K562 (cell line): Measurements from ENCODE around the gene TMEM237. TPM values are rescaled to one million over a fixed set of nuclear protein-coding genes. Genes with fewer than 3 reads are reported as not detected.
A peak's percentile ranks its signal among the peaks of the same experiment; 100 is the strongest.

Source experiments
- ATF1 ChIP-seq, 2 experiments: fragments of 450-650 bp in 1 of 2; IDR thresholded peaks; 2 replicates each; pipeline ENCODE4 v1.6.1; 2016; ENCODE audit warnings: missing compliant biosample characterization in 1 of 2, missing genetic modification characterization in 1 of 2
- BCL6 ChIP-seq: fragments of 250-450 bp; sonication (Bioruptor Pico); IDR thresholded peaks from 2 replicates; pipeline ENCODE4 v1.4.0; 2020
- BRD9 ChIP-seq: fragments of 450-650 bp; IDR thresholded peaks from 2 replicates; pipeline ENCODE4 v1.6.1; 2018; ENCODE audit warnings: low read depth; ENCODE audit not compliant: partially characterized antibody
- CC2D1A ChIP-seq: fragments of 450-650 bp; IDR thresholded peaks from 2 replicates; pipeline ENCODE4 v1.6.1; 2017; ENCODE audit warnings: mild to moderate bottlenecking
- CHD4 ChIP-seq: fragments of 200-600 bp; sonication (generic); IDR thresholded peaks from 3 replicates; pipeline ENCODE4 v1.6.1; 2012; ENCODE audit warnings: low read depth, mild to moderate bottlenecking, mixed read lengths, low read length, inconsistent platforms; ENCODE audit not compliant: insufficient read depth, insufficient replicate concordance, poor library complexity, severe bottlenecking
- GTF2F1 ChIP-seq: IDR thresholded peaks from 2 replicates; pipeline ENCODE4 v1.6.1; 2011; ENCODE audit warnings: low read depth, low read length, improper control_type of control experiment
- HDAC1 ChIP-seq, 2 experiments: fragments of 450-650 bp; IDR thresholded peaks; 2 replicates each; pipeline ENCODE4 v1.6.1; 2016 to 2017; ENCODE audit warnings: inconsistent platforms in 1 of 2, mild to moderate bottlenecking in 1 of 2, moderate library complexity in 1 of 2
- KDM2B ChIP-seq: fragments of 250-450 bp; sonication (Bioruptor Pico); IDR thresholded peaks from 2 replicates; pipeline ENCODE4 v1.8.0; 2021; ENCODE audit warnings: mild to moderate bottlenecking, moderate library complexity
- KLF13 ChIP-seq: fragments of 450-650 bp; IDR thresholded peaks from 2 replicates; pipeline ENCODE4 v1.6.1; 2016; ENCODE audit warnings: missing genetic modification characterization, low read depth, mild to moderate bottlenecking, missing compliant biosample characterization, moderate library complexity, borderline replicate concordance
- NFE2 ChIP-seq: IDR thresholded peaks from 2 replicates; pipeline ENCODE4 v1.6.1; 2014; ENCODE audit warnings: antibody characterized with exemption, low read depth
- PHB ChIP-seq: fragments of 250-450 bp; sonication (Bioruptor Pico); IDR thresholded peaks from 2 replicates; pipeline ENCODE4 v1.5.0; 2021
- POLR2A ChIP-seq: fragments of 450-650 bp; conservative IDR thresholded peaks from 2 replicates; pipeline ENCODE4 v1.6.1; 2016
- PTRF ChIP-seq: fragments of 450-650 bp; IDR thresholded peaks from 2 replicates; pipeline ENCODE4 v1.6.1; 2016; ENCODE audit warnings: mild to moderate bottlenecking, missing genetic modification characterization, missing compliant biosample characterization
- RNF2 ChIP-seq: sonication (generic); IDR thresholded peaks from 2 replicates; pipeline ENCODE4 v1.6.1; 2016
- SRSF1 ChIP-seq: fragments of 200-400 bp; formaldehyde crosslinking; IDR thresholded peaks from 2 replicates; pipeline ENCODE4 v1.6.1; 2017; ENCODE audit warnings: mild to moderate bottlenecking, low read depth, low read length, moderate library complexity
- TBL1XR1 ChIP-seq, 2 experiments: IDR thresholded peaks; 2 replicates each; pipeline ENCODE4 v1.6.1; 2012; ENCODE audit warnings: improper control_type of control experiment in 2 of 2, low read length in 2 of 2, mild to moderate bottlenecking in 1 of 2
- ZFPM2 ChIP-seq: fragments of 250-450 bp; sonication (Bioruptor Pico); IDR thresholded peaks from 2 replicates; pipeline ENCODE4 v1.5.1; 2022; ENCODE audit warnings: mild to moderate bottlenecking
- polyA plus RNA-seq, 8 experiments: library from polyadenylated mRNA; depleted of rRNA in 4 of 8; stranded (reverse) in 5 of 8; unstranded in 3 of 8; fragments of >200 nt; fragmentation: Nextera tagmentation in 2 of 8; fragmentation: Illumina TruSeq in 1 of 8; extraction: Ambion mirVana in 2 of 8; extraction: Trizol in 1 of 8; gene quantifications; 2 replicates each; pipeline versions ENCODE4 v1.2.1 to v1.2.3, GENCODE V29; 2011 to 2014; ENCODE audit warnings: inconsistent platforms in 1 of 8, missing spikeins in 1 of 8
- total RNA-seq, 7 experiments: library from RNA; depleted of rRNA in 6 of 7; stranded (reverse); fragments of >200 nt in 6 of 7; fragmentation: Illumina TruSeq in 2 of 7; extraction: Trizol in 2 of 7; gene quantifications; 2 replicates each; pipeline versions ENCODE4 v1.2.1 to v1.2.3, GENCODE V29; 2011 to 2021; ENCODE audit warnings: low replicate concordance in 1 of 7
- TF ChIP-seq, protein P1 (sequence below): fragments of 250-450 bp; sonication (Bioruptor Pico); IDR thresholded peaks from 2 replicates; pipeline ENCODE4 v1.8.0; 2021; ENCODE audit warnings: borderline replicate concordance, mild to moderate bottlenecking, moderate library complexity; ENCODE audit not compliant: poor library complexity, severe bottlenecking
- TF ChIP-seq, protein P2 (sequence below): sonication (generic); formaldehyde crosslinking; IDR thresholded peaks from 2 replicates; pipeline ENCODE4 v1.8.0; 2022; ENCODE audit warnings: mild to moderate bottlenecking, missing genetic modification reagents
- TF ChIP-seq, protein P3 (sequence below): fragments of 250-450 bp; sonication (Bioruptor Pico); IDR thresholded peaks from 2 replicates; pipeline ENCODE4 v1.8.0; 2021; ENCODE audit warnings: moderate library complexity, mild to moderate bottlenecking, inconsistent platforms
- TF ChIP-seq, protein P4 (sequence below): fragments of 450-650 bp; IDR thresholded peaks from 2 replicates; pipeline ENCODE4 v1.6.1; 2017; ENCODE audit warnings: antibody characterized with exemption

TMEM237 gene
- total and polyA plus RNA-seq, 9 of the 15 experiments (the other 6 are each of a cell fraction or from before 2014, with no cell fraction given) = 6.2 to 25.6 (median 17.9) TPM

DNA sequence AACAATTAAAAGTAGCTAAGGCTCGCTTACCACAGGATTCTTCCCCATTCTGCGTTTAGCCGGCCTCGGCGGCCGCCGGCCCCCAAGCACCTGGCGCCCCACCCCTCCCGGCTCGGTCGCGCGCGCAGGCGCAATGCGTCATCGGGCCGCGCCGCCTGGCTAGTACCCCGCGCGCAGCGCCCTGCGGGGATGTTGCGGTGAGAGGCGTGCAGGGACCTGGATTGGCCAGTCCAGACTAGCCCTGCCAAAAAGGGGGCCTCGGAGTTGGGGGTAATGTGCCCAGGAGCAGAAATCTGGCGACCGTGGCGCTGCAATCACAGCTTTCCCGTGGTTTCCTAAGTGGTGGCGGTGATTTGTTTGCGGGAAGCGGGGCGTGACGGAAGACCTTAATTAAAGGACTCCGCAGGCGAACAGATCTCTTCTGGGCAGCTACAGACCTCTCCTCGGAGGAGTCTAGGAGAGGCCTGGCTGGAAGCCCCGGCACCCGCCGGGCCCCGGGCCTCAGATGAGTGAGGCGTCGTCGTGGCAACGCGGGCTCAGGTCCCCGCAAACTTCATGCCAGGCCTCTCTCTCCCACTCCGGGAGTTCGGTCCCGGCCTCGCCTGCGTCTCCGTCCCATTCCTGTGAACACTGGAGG lies 606 bp downstream of the TMEM237 start (continued):
- TF ChIP-seq, protein P1, sequence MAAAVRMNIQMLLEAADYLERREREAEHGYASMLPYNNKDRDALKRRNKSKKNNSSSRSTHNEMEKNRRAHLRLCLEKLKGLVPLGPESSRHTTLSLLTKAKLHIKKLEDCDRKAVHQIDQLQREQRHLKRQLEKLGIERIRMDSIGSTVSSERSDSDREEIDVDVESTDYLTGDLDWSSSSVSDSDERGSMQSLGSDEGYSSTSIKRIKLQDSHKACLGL (CRISPR knock-in tag) = no peak
- no peak for TF ChIP-seq PTRF
- no peak for TF ChIP-seq KLF13 (tag)
- no peak for TF ChIP-seq SRSF1
- TF ChIP-seq BRD9 = no peak
- TF ChIP-seq, protein P2, sequence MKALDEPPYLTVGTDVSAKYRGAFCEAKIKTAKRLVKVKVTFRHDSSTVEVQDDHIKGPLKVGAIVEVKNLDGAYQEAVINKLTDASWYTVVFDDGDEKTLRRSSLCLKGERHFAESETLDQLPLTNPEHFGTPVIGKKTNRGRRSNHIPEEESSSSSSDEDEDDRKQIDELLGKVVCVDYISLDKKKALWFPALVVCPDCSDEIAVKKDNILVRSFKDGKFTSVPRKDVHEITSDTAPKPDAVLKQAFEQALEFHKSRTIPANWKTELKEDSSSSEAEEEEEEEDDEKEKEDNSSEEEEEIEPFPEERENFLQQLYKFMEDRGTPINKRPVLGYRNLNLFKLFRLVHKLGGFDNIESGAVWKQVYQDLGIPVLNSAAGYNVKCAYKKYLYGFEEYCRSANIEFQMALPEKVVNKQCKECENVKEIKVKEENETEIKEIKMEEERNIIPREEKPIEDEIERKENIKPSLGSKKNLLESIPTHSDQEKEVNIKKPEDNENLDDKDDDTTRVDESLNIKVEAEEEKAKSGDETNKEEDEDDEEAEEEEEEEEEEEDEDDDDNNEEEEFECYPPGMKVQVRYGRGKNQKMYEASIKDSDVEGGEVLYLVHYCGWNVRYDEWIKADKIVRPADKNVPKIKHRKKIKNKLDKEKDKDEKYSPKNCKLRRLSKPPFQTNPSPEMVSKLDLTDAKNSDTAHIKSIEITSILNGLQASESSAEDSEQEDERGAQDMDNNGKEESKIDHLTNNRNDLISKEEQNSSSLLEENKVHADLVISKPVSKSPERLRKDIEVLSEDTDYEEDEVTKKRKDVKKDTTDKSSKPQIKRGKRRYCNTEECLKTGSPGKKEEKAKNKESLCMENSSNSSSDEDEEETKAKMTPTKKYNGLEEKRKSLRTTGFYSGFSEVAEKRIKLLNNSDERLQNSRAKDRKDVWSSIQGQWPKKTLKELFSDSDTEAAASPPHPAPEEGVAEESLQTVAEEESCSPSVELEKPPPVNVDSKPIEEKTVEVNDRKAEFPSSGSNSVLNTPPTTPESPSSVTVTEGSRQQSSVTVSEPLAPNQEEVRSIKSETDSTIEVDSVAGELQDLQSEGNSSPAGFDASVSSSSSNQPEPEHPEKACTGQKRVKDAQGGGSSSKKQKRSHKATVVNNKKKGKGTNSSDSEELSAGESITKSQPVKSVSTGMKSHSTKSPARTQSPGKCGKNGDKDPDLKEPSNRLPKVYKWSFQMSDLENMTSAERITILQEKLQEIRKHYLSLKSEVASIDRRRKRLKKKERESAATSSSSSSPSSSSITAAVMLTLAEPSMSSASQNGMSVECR (CRISPR knock-in tag) = peak; percentile 63
- TF ChIP-seq NFE2 = no peak
- no peak for TF ChIP-seq BCL6 (CRISPR knock-in tag)
- no peak for TF ChIP-seq ZFPM2
- no peak for TF ChIP-seq PHB (CRISPR knock-in tag)
- TF ChIP-seq GTF2F1 = no peak
- TF ChIP-seq, protein P3, sequence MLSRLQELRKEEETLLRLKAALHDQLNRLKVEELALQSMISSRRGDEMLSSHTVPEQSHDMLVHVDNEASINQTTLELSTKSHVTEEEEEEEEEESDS (CRISPR knock-in tag) = no peak
- peak; percentile 85 for TF ChIP-seq ATF1 (CRISPR knock-in tag; IDR thresholded peaks at IDR 0.05)
- TF ChIP-seq ATF1 (tag; IDR thresholded peaks at IDR 0.05) = peak; percentile 98
- peak in 1 of 2 experiments; percentile 88; a peak in 2 of 4 replicates for TF ChIP-seq HDAC1 (IDR thresholded peaks at IDR 0.05)
- TF ChIP-seq POLR2A = peak; percentile 77
- TF ChIP-seq, protein P4, sequence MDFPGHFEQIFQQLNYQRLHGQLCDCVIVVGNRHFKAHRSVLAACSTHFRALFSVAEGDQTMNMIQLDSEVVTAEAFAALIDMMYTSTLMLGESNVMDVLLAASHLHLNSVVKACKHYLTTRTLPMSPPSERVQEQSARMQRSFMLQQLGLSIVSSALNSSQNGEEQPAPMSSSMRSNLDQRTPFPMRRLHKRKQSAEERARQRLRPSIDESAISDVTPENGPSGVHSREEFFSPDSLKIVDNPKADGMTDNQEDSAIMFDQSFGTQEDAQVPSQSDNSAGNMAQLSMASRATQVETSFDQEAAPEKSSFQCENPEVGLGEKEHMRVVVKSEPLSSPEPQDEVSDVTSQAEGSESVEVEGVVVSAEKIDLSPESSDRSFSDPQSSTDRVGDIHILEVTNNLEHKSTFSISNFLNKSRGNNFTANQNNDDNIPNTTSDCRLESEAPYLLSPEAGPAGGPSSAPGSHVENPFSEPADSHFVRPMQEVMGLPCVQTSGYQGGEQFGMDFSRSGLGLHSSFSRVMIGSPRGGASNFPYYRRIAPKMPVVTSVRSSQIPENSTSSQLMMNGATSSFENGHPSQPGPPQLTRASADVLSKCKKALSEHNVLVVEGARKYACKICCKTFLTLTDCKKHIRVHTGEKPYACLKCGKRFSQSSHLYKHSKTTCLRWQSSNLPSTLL = no peak
- 0 out of 2 replicates have a peak, but pooled peaks have one; percentile 5 for TF ChIP-seq RNF2
- TF ChIP-seq KDM2B (CRISPR knock-in tag) = no peak
- no peak for TF ChIP-seq CC2D1A
- TF ChIP-seq TBL1XR1 (IDR thresholded peaks at IDR 0.05; ENCODE audit: low read length in 2 of 2) = no peak
- no peak for TF ChIP-seq CHD4
